Daoy (cell line): ENCODE data around the gene CD200R1. TPM values are rescaled to one million over a fixed set of nuclear protein-coding genes. Genes with fewer than 3 reads are reported as not detected.

ENCODE experiments used
- DNase-seq: peaks from one replicate; pipeline ENCODE4 v3.0.0-alpha.2; 2015; ENCODE audit warnings: low read depth
- total RNA-seq: library from RNA; depleted of rRNA; stranded (reverse); fragments of >200 nt; shearing (Covaris generic); gene quantifications from 2 replicates; pipeline ENCODE4 v1.2.3, GENCODE V29; 2014; rRNA removed

Gene CD200R1
- total RNA-seq = 0.09 TPM in 1 of 2 replicates, not detected in the other

DNA sequence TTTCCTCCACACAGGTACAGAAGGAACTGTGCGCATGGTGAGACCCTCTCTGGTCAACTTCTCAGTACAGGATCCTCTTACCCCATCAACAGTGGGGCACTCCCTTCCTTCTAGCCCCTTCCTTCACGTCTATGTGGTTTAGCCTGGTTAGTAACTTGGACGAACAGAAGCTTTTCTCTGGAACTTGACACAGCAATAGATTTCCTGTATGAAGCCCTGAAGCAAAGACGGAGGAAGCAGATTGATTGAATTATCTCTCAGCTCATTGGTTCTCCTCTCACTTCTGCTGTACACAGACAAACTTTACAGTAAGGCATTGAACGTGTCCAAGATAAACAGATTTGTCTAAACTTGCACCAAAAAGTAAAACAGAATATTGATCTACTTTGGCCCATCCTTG lies at the start of gene CD200R1:
Gene CD200R1 (minus strand): TSS at position 210 of the 400 bp plus-strand sequence. CDS start 246 bp downstream, outside the sequence.
- no peak for DNase-seq

- no peak for DNase-seq
Observed at GRCh38 chr3:113021471-113021870, 46.6 kb upstream of the CD200R1 start.

- DNase-seq = peak; percentile 97
Observed at GRCh38 chr3:113019182-113020137, 44.6 kb upstream of the CD200R1 start.

DNA sequence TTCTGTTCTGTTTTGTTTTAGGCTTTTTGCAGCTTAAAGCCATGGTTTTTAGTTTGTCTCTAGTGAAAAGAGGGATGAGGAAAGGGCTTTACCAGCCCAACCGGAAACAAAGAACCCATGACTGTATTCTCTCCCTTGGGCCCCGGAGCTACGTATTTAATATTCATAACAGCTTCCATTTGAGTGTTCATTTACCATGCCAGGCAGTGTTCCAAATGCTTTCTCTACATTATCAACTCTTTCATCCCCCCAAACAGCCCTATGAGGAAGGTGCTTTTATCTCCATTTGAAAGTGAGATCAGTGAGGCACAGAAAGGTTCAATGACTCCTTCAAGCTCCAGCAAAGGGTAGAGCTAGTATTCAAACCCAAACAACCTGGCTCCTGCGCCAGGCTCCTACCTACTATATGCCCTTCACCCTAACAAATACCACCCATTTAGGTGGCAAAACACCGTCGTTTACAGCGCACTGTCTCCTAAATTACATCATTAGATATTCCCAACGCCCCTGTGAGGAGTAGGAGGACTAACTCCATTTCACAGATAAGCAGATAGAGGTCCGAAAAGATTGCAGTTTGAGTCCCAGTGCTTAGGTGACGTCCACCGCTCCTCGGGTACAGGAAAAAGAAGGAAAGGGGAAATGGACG lies 43.8 kb upstream of the CD200R1 start:
- no peak for DNase-seq

- no peak for DNase-seq
Observed at GRCh38 chr3:113013593-113013992, 38.7 kb upstream of the CD200R1 start.

DNA sequence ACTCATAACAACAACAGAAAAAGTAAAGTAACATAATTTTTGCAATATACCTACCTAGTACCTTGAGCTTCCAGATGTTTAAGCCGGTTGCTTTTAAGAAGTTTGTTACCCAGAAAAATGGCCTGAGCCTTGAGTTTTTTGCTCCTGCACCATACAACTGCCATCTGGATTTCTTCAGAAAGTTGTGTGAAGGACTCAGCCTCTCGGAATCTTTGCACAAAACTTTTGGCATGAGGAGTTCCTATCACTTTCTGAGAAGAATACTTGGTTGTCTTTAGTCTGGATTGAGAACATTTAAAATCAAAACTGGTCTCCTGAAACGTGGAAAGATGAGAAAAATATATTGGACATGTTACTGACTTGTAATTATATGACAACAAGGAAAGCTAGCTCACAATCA lies 33.2 kb upstream of the CD200R1 start:
- no peak for DNase-seq

DNA sequence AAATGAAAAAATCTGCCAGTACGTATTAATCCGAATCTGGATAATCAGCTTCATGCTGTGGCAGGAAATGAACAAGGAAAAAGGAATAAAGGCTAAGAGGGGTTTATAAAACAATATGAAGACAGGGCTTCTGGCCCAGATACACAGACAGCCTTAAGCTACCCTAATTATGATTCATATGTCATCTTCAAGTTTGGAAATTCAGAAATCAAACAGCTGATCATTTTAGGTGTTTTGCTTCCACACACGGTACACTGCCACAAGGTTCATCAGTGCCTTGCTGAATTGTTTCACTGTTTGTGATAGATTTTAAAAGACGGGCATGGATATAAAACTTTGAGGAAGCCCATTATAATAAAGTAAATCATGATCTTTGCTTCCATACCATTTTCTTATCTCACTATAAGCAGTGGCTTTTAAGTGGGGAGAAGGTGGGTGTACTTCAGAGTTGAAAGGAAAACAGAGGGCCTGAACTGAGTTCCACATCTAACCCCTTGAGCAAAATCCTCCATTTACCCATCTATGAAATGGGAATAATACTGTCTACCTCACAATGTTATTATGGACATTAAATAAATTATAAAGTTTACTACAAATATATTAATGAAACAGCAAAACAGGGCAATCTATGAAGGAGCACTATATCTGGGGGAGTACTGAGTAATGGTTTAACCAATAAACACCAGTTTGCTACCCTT lies 31.6 kb upstream of the CD200R1 start:
- DNase-seq = no peak

GRCh38 chr3:113005611-113006010 lies 30.7 kb upstream of the CD200R1 start:
- DNase-seq = no peak

DNA sequence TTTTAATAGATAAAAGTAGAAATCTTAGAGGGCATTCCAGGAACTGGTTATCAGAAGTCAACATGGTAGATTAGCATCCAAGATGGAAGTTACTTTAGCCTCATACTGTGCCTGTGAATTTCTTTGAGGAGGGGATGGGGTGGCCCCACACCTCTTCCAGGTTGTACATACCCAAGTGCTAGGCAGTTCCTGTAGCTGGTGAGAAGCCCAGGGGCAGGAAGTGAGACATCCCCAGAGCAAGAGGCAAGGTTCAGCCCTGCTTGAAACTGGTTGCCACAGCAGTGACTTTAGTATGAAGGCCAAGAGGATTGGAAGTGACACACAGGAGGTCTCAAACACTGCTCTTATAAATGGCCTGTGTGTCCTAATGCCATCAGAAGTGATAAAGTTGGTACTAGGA lies 27.8 kb upstream of the CD200R1 start:
- no peak for DNase-seq

GRCh38 chr3:113002037-113002436 lies 27.1 kb upstream of the CD200R1 start:
- DNase-seq = no peak

- DNase-seq = no peak
Observed at GRCh38 chr3:113000691-113001090, 25.8 kb upstream of the CD200R1 start.

GRCh38 chr3:112995800-112996199 lies 20.9 kb upstream of the CD200R1 start:
- DNase-seq = no peak

DNA sequence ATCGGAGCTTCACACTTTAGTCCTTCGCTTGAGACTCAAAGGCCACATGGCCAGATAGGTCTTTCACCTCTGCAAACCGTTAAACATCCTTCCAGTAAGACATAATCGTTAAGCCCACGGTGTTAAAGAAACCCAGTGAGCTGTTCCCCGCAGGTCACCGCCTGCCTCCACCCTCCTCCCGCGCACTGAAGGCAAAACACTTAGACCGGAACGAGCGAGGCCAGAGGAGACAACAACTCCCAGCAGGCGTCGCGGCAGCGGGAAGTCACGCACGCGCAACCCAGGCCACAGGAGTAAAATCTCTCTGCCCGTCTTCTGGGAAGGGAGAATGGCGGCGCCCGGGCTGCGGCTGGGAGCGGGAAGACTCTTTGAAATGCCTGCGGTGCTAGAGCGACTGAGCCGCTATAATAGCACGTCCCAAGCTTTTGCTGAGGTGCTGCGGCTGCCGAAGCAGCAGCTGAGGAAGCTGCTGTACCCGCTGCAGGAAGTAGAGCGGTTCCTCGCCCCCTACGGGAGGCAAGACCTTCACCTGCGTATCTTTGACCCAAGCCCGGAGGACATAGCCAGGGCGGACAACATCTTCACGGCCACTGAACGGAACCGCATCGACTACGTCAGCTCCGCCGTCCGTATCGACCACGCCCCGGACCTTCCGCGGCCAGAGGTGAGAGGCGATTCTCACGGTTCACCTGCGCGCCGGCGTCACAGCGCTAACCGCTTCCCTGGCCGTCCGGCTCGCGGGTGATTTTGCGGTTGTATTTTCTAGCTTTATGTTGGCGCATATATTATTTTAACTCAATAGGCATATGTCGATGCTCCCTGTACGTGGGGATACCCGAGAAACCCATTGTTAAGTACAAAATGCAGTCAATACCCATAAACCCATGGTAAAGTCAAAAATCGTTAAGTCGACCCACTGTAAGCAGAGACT lies 16.0 kb upstream of the CD200R1 start, which contains the start of gene GTPBP8:
Gene GTPBP8 (plus strand): TSS at position 313 of the 931 bp plus-strand sequence. CDS start 16 bp downstream, at position 329.
- peak; percentile 95 for DNase-seq

DNA sequence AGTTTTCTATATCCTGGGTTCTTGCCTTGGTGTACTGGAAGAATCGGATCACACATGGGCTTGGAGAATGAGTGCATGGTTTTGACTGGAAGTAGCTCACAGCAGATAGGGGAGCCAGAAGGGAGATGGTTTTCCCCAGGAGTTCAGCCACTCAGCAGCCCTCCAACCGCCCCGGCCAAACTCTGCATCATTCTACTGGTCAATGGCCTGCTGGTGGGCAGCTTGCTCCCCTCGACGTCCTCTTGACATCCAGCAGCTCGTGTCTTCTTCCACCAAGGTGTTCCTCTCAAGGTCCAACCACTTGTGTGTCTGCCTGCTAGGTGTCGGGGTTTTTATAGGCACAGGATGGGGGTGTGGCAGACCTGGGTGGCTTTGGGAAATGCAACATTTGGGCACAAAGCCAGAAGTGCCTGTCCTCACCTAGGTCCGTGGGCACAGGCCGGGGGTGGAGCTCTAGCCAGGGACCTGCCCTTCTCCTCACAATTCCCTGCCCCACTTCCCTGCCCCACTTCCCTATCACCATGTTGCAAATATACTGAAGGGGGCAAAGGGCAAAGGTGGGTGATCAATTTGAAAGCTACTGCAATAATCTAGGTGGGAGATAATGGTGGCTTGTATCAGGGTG lies 12.9 kb upstream of the CD200R1 start:
- no peak for DNase-seq

GRCh38 chr3:112984485-112984884 lies 9.6 kb upstream of the CD200R1 start:
- DNase-seq = no peak

- no peak for DNase-seq
Observed at GRCh38 chr3:112982710-112983109, 7.8 kb upstream of the CD200R1 start.

DNA sequence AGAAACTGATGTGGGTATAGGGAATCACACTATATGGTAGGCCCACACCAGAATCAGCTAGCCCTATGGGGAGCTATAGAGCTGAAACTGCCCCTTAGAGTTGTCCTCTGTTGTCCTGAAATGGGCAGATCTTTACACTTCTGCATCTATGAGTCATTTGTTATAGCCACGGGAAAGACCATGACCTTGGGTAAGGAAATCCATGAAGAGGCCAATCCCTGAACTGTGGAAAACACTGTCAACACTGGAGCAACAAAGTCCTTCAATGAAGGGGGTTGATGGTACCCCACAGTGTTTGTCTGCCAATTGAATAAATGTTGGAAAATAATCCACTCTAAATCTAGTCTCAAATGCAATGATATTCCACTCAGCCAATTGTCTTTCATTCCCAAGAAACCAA lies 5.2 kb upstream of the CD200R1 start:
- no peak for DNase-seq

DNA sequence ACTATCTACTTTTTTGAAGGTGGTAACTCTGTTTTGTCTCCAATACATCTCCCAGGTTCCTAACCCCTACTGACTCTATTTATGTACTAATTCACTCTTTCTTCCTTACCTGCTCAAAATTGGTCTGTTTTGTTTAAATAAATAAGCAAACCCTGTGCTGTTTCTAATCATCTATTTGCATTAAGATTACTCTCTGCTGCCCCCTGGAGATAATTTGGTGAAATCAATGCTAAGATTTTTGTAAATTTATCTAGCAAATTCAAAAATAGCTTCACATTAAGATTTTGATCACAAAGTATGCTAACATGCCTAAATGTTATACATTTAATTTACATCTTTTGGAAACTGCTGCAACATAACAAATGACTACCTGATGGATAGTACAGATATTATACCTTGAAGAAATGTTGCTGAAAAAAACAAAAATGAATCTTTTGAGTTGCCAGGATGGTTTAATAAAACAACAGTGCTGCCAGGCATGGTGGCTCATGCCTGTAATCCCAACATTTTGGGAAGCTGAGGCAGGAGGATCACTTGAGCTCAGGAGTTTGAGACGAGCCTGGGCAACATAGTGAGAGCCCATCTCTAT lies 4.4 kb upstream of the CD200R1 start:
- peak; percentile 12 for DNase-seq

DNA sequence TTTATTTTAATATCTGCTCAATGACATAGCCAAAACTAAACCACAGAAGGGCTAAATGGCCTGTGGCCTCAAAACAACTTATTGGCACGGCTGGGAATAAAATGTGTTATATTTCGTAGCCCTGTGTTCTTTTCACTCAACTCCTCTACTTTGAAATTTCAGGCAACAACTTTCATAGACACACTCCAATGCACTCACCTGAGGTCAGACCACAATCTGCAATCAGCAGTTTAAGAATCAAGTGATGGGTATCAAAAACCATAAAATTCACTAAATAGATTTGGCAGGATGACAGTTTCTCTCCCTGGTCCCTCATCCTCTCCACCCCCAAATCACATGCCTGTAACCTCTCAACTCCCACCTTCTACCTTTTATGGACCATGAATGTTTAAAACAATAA lies 2.0 kb upstream of the CD200R1 start:
- DNase-seq = no peak

- no peak for DNase-seq
Observed at GRCh38 chr3:112976001-112976400, 1.1 kb upstream of the CD200R1 start.
